Epithelial cell of proximal tubule (primary cell): ENCODE measurements around the gene CCNT1. TPM values are rescaled to one million over a fixed set of nuclear protein-coding genes. Genes with fewer than 3 reads are reported as not detected.
"Not testable (repeated sequence)": the region's sequence is repeated elsewhere in the genome, so short reads cannot be mapped to it uniquely, and the experiment has no call there.

Source experiments
- DNase-seq: peaks from one replicate; pipeline ENCODE4 v3.0.0-alpha.2; 2011; ENCODE audit warnings: low read depth
- H3K4me3 ChIP-seq: 2 replicates; pipeline ENCODE4 v1.5.1; 2011; ENCODE audit warnings: low read depth, mild to moderate bottlenecking, low read length
- CTCF ChIP-seq: conservative IDR thresholded peaks from 2 replicates; pipeline ENCODE4 v1.5.1; 2012; ENCODE audit warnings: low read depth, mild to moderate bottlenecking, low read length
- total RNA-seq: library from RNA; depleted of rRNA; stranded (reverse); fragments of >200 nt; gene quantifications from 2 replicates; pipeline ENCODE4 v1.2.3, GENCODE V29; 2015

CCNT1 gene
- total RNA-seq, 1 donor from 2014 or later, result 15.9 TPM

- peak overlapping the region; percentile 77 for H3K4me3 ChIP-seq
- no peak for DNase-seq
- no peak for TF ChIP-seq CTCF
These were observed 767 bp upstream of the CCNT1 start for GRCh38 chr12:48717252-48717695.

- TF ChIP-seq CTCF, result no peak
- peak overlapping the region; percentile 77 for H3K4me3 ChIP-seq
- DNase-seq, result no peak
These were observed 377 bp downstream of the CCNT1 start for GRCh38 chr12:48716168-48716492.

GRCh38 chr12:48712209-48712608, 4.3 kb downstream of the CCNT1 start:
- TF ChIP-seq CTCF, result no peak
- H3K4me3 ChIP-seq, result no peak overlapping the region
- no peak for DNase-seq

- H3K4me3 ChIP-seq, DNase-seq: not testable (repeated sequence)
These were observed 17.7 kb downstream of the CCNT1 start for GRCh38 chr12:48698822-48699221.

- no peak overlapping the region for H3K4me3 ChIP-seq
- DNase-seq, result no peak
- no peak for TF ChIP-seq CTCF
These were observed 19.9 kb downstream of the CCNT1 start for GRCh38 chr12:48696626-48697025.

- no peak overlapping the region for H3K4me3 ChIP-seq
- no peak for TF ChIP-seq CTCF
- DNase-seq, result no peak
These were observed 20.6 kb downstream of the CCNT1 start for GRCh38 chr12:48695859-48696258.

- DNase-seq, result no peak
- H3K4me3 ChIP-seq, result no peak overlapping the region
- no peak for TF ChIP-seq CTCF
These were observed 22.5 kb downstream of the CCNT1 start for GRCh38 chr12:48694038-48694437.

GRCh38 chr12:48693572-48693971, 22.9 kb downstream of the CCNT1 start:
- no peak for TF ChIP-seq CTCF
- no peak for DNase-seq
- H3K4me3 ChIP-seq, result no peak overlapping the region
